HEK293T (cell line): ENCODE measurements around the gene OSBPL2.

ENCODE experiments used
- CTCF ChIA-PET: fragments of 350-600 bp; formaldehyde crosslinking; extraction: SDS; loops from one replicate; lab custom pipeline; 2021; ENCODE audit warnings: antibody characterized with exemption, inconsistent platforms; lab: Yijun Ruan, JAX
- POLR2A ChIA-PET: fragments of 350-600 bp; formaldehyde crosslinking; extraction: SDS; loops from one replicate; lab custom pipeline; 2020; ENCODE audit warnings: antibody characterized with exemption, inconsistent platforms; lab: Yijun Ruan, JAX
- DNase-seq: peaks from one replicate; pipeline ENCODE4 v3.0.0; 2012; ENCODE audit warnings: mixed read lengths; ENCODE audit errors: extremely low spot score
- ARNT ChIP-seq: fragments of 450-650 bp; IDR thresholded peaks from 2 replicates; pipeline ENCODE4 v1.6.1; 2017; ENCODE audit warnings: mild to moderate bottlenecking
- BHLHE40 ChIP-seq: fragments of 450-650 bp; IDR thresholded peaks from 2 replicates; pipeline ENCODE4 v1.6.1; 2016; ENCODE audit warnings: mild to moderate bottlenecking, moderate library complexity, borderline replicate concordance
- CTBP1 ChIP-seq: fragments of 450-650 bp; IDR thresholded peaks from 2 replicates; pipeline ENCODE4 v1.6.1; 2016; ENCODE audit warnings: borderline replicate concordance
- ELF4 ChIP-seq: fragments of 450-650 bp; IDR thresholded peaks from 2 replicates; pipeline ENCODE4 v1.6.1; 2017; ENCODE audit warnings: antibody characterized with exemption
- FOXA1 ChIP-seq: fragments of 450-650 bp; IDR thresholded peaks from 2 replicates; pipeline ENCODE4 v1.6.1; 2016; ENCODE audit warnings: mild to moderate bottlenecking
- FOXK2 ChIP-seq: fragments of 450-650 bp; IDR thresholded peaks from 2 replicates; pipeline ENCODE4 v1.6.1; 2016; ENCODE audit warnings: mild to moderate bottlenecking
- FOXM1 ChIP-seq: fragments of 450-650 bp; IDR thresholded peaks from 2 replicates; pipeline ENCODE4 v1.6.1; 2017; ENCODE audit warnings: mild to moderate bottlenecking, borderline replicate concordance
- HDGF ChIP-seq: fragments of 450-650 bp; IDR thresholded peaks from 2 replicates; pipeline ENCODE4 v1.6.1; 2017; ENCODE audit warnings: antibody characterized with exemption, borderline replicate concordance
- L3MBTL2 ChIP-seq: fragments of 450-650 bp; conservative IDR thresholded peaks from 2 replicates; pipeline ENCODE4 v1.6.1; 2016; ENCODE audit warnings: mild to moderate bottlenecking
- LEF1 ChIP-seq: fragments of 450-650 bp; IDR thresholded peaks from 2 replicates; pipeline ENCODE4 v1.6.1; 2017; ENCODE audit warnings: mild to moderate bottlenecking, borderline replicate concordance
- NFRKB ChIP-seq: fragments of 450-650 bp; IDR thresholded peaks from 2 replicates; pipeline ENCODE4 v1.6.1; 2016; ENCODE audit warnings: mild to moderate bottlenecking, moderate library complexity
- SP1 ChIP-seq: fragments of 450-650 bp; IDR thresholded peaks from 2 replicates; pipeline ENCODE4 v1.6.1; 2017
- SUZ12 ChIP-seq: fragments of 450-650 bp; IDR thresholded peaks from 2 replicates; pipeline ENCODE4 v1.6.1; 2016; ENCODE audit warnings: mild to moderate bottlenecking
- TARDBP ChIP-seq: fragments of 450-650 bp; IDR thresholded peaks from 2 replicates; pipeline ENCODE4 v1.6.1; 2016
- ZNF384 ChIP-seq: fragments of 450-650 bp; IDR thresholded peaks from 2 replicates; pipeline ENCODE4 v1.6.1; 2016
- TF ChIP-seq, protein P1 (sequence below): fragments of 450-650 bp; IDR thresholded peaks from 2 replicates; pipeline ENCODE4 v1.6.1; 2016

OSBPL2 gene

GRCh38 chr20:62314339-62314638 lies 76.0 kb downstream of the OSBPL2 start:
- ChIA-PET POLR2A (no interaction called here), CTCF (no interaction called here)
- no peak for DNase-seq
- TF ChIP-seq ELF4: no peak
- no peak for TF ChIP-seq L3MBTL2
- TF ChIP-seq BHLHE40: no peak
- no peak for TF ChIP-seq SP1
- TF ChIP-seq, protein P1, sequence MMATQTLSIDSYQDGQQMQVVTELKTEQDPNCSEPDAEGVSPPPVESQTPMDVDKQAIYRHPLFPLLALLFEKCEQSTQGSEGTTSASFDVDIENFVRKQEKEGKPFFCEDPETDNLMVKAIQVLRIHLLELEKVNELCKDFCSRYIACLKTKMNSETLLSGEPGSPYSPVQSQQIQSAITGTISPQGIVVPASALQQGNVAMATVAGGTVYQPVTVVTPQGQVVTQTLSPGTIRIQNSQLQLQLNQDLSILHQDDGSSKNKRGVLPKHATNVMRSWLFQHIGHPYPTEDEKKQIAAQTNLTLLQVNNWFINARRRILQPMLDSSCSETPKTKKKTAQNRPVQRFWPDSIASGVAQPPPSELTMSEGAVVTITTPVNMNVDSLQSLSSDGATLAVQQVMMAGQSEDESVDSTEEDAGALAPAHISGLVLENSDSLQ: no peak
- no peak for TF ChIP-seq FOXA1
- TF ChIP-seq FOXK2: no peak
- no peak for TF ChIP-seq HDGF
- TF ChIP-seq TARDBP: no peak
- no peak for TF ChIP-seq NFRKB
- no peak for TF ChIP-seq ARNT
- no peak for TF ChIP-seq LEF1
- TF ChIP-seq FOXM1: no peak
- no peak for TF ChIP-seq SUZ12
- TF ChIP-seq ZNF384: no peak
- TF ChIP-seq CTBP1: no peak

DNA sequence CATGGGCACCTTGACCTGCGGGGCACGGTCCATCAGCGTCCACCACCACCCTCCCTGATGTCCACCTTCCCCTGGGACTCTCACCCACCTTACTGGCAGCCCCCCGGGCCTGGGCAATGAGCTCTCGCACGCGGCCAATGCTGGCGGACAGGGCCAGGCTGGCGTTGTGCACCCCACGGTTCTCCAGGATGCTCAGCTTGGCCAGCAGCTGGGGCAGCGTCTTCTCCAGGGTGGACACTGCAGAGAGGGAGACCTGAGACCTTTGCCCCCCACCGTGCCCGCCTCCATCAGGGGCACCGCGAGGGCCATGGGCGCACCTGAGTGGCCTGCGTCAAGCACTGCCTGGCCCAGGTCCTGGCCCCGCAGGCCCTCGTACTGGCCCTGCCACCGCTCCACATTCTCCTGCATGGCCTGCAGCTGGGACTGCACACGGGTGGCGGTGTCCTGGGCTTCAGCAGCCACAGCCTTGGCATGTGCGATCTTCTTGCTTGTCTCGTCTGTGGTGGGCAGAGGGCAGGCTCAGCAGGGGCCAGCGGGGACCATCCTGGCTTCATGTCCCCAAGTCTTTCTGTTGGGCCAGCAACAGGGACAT lies 76.5 kb downstream of the OSBPL2 start:
- TF ChIP-seq FOXM1: no peak
- no peak for TF ChIP-seq SUZ12
- TF ChIP-seq ELF4: no peak
- no peak for TF ChIP-seq FOXK2
- TF ChIP-seq SP1: no peak
- no peak for TF ChIP-seq L3MBTL2
- TF ChIP-seq ARNT: no peak
- no peak for TF ChIP-seq TARDBP
- DNase-seq: no peak
- CTCF ChIA-PET: no interaction called here
- POLR2A ChIA-PET: no interaction called here

- POLR2A ChIA-PET: no interaction called here
- TF ChIP-seq BHLHE40 (no peak), FOXK2 (no peak), TARDBP (no peak), FOXA1 (no peak), FOXM1 (no peak), LEF1 (no peak), SUZ12 (no peak), ELF4 (no peak), CTBP1 (no peak)
- TF ChIP-seq, protein P1: no peak
- DNase-seq: no peak
- CTCF ChIA-PET: no interaction called here
These were observed 77.5 kb downstream of the OSBPL2 start for GRCh38 chr20:62315773-62316172.

DNA sequence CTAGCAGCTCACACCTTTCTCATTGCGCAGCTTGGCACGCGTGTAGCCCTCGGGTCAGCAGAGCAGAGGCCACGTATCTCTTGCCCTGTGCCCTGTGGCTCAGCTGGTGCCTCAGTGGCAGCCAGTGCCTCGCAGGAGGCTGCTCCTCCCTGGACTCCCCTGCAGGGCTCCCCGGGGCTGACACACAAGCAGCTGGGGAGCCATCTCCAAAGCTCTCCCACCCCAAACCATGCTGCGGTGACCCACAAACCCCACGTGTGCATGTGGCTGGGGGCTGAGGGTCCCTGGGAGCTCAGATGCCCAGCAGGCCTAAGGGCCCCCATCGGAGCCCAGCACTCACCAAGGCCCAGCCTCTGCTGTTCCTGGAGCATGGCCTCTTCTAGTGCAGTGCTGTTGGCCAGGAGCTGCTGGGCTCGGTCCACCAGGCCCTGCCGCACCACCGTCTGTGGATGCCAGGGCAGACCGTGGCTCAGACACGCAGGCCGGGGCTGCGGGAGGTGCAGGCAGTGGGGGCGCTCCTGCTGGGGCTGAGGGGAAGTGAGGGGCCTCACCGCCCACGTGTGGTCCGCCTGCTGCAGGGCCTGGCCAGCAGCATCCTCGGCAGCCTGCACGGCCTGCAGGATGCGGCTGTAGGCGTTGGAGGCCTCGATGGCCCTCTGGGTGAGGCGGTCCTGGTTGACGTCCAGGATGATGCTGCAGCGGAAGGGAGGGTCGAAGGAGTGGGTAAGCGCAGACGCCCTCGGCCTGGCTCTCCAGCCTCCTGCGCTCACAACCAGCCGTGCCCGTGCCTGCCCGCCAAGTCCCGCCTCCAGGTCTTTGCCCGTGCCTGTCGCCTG lies 78.2 kb downstream of the OSBPL2 start:
- DNase-seq: no peak
- ChIA-PET POLR2A (no interaction called here), CTCF (no interaction called here)
- TF ChIP-seq CTBP1 (no peak), ZNF384 (no peak), FOXM1 (no peak), ELF4 (no peak), L3MBTL2 (no peak), HDGF (no peak), NFRKB (no peak), BHLHE40 (no peak), FOXK2 (no peak), LEF1 (no peak), SP1 (no peak)
- TF ChIP-seq, protein P1: no peak

DNA sequence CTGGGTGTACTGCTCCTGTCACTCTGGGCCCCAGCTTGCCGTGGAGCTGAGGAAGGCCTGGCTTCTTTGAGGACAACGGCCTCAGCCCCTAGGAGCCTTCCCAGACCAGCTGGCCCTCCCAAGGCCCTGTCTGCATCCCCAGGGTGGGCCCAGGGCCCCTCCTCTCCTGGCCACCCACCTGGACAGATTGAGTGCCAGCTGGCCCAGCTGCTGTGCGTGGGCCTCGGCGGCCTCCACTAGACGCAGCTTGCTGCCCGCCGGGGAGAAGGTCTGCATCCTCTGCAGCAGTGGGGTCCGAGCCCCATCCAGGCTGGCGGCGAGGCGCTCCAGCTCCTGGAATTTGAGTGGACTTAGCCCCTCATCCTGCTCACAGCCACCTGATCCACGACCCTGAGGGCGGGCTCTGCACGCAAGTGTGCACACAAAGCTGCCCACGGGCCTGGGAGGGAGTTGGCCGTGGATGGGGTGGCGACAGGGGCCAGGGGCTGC lies 78.9 kb downstream of the OSBPL2 start:
- CTCF ChIA-PET: no interaction called here
- TF ChIP-seq FOXM1 (no peak), ARNT (no peak), NFRKB (no peak), TARDBP (no peak), L3MBTL2 (no peak), ZNF384 (no peak), SP1 (no peak), ELF4 (no peak), HDGF (no peak), SUZ12 (no peak), FOXK2 (no peak), CTBP1 (no peak), FOXA1 (no peak), LEF1 (no peak), BHLHE40 (no peak)
- TF ChIP-seq, protein P1: no peak
- POLR2A ChIA-PET: no interaction called here
- no peak for DNase-seq
